PC-9 (cell line): ENCODE data around the gene AHRR. TPM values are rescaled to one million over a fixed set of nuclear protein-coding genes. Genes with fewer than 3 reads are reported as not detected.
"Not testable (repeated sequence)": the region's sequence is repeated elsewhere in the genome, so short reads cannot be mapped to it uniquely, and the experiment has no call there.

Experiments
- BruUV-seq: library from RNA; stranded (reverse); fragments of 400-500 nt; replicated peaks from 2 replicates; lab custom pipeline; 2021; lab: Mats Ljungman, UMichigan
- CTCF ChIA-PET: fragments of 300-600 bp; sonication (Branson Sonifier 250); formaldehyde crosslinking; loops from one replicate; lab custom pipeline; 2022; ENCODE audit warnings: antibody characterized with exemption; lab: Charles Lee
- POLR2A ChIA-PET: fragments of 300-600 bp; sonication (Branson Sonifier 250); formaldehyde crosslinking; loops from one replicate; lab custom pipeline; 2022; ENCODE audit warnings: antibody characterized with exemption; ENCODE audit not compliant: unreplicated experiment; lab: Charles Lee
- DNase-seq, 2 experiments: peaks; one replicate each; pipeline versions ENCODE4 v3.0.0 to v3.0.0-alpha.2; 2015 to 2022; ENCODE audit warnings: mixed read lengths in 1 of 2
- H2AFZ ChIP-seq: fragments of 200-600 bp; sonication (generic); 2 replicates; pipeline ENCODE4 v1.8.1; 2017; ENCODE audit warnings: antibody characterized with exemption
- H3F3A ChIP-seq: fragments of 200-600 bp; sonication (generic); 2 replicates; pipeline ENCODE4 v1.8.1; 2017; ENCODE audit warnings: antibody characterized with exemption, mild to moderate bottlenecking, low read depth; ENCODE audit not compliant: insufficient read depth
- H3K27ac ChIP-seq: fragments of 200-600 bp; sonication (generic); 2 replicates; pipeline ENCODE4 v1.6.1; 2016; ENCODE audit warnings: mixed run types
- H3K27me3 ChIP-seq: fragments of 200-600 bp; sonication (generic); 2 replicates; pipeline ENCODE4 v1.6.1; 2016; ENCODE audit warnings: low read depth, mixed run types; ENCODE audit not compliant: insufficient read depth
- H3K36me3 ChIP-seq: fragments of 200-600 bp; sonication (generic); 2 replicates; pipeline ENCODE4 v1.6.1; 2016; ENCODE audit warnings: low read depth, mixed run types
- H3K4me1 ChIP-seq: fragments of 200-600 bp; sonication (generic); replicated peaks from 2 replicates; pipeline ENCODE4 v1.6.1; 2016; ENCODE audit warnings: mixed run types; ENCODE audit not compliant: insufficient read depth
- H3K4me2 ChIP-seq: fragments of 200-600 bp; sonication (generic); 2 replicates; pipeline ENCODE4 v1.6.1; 2017; ENCODE audit warnings: mixed run types
- H3K4me3 ChIP-seq: fragments of 200-600 bp; sonication (generic); 2 replicates; pipeline ENCODE4 v1.6.1; 2016; ENCODE audit warnings: mixed run types
- H3K79me2 ChIP-seq: fragments of 200-600 bp; sonication (generic); 2 replicates; pipeline ENCODE4 v1.6.1; 2017; ENCODE audit warnings: low read depth, mixed run types
- H3K9me2 ChIP-seq: fragments of 200-600 bp; sonication (generic); 2 replicates; pipeline ENCODE4 v1.8.1; 2017; ENCODE audit warnings: mild to moderate bottlenecking; ENCODE audit not compliant: insufficient read depth
- H3K9me3 ChIP-seq: fragments of 200-600 bp; sonication (generic); 2 replicates; pipeline ENCODE4 v1.8.1; 2016; ENCODE audit warnings: low read depth; ENCODE audit not compliant: insufficient read depth
- H4K20me1 ChIP-seq: fragments of 200-600 bp; sonication (generic); 2 replicates; pipeline ENCODE4 v1.8.1; 2017; ENCODE audit not compliant: insufficient read depth
- EZH2 ChIP-seq: fragments of 200-600 bp; sonication (generic); IDR thresholded peaks from 2 replicates; pipeline ENCODE4 v1.8.0; 2017; ENCODE audit warnings: antibody characterized with exemption, low read depth
- intact Hi-C: fragments of 100-400 bp; cut with micrococcal nuclease; formaldehyde crosslinking; loops from one replicate; pipeline ENCODE4 v1.10.0; 2022; ENCODE audit not compliant: unreplicated experiment
- total RNA-seq: library from RNA; stranded (reverse); gene quantifications from 2 replicates; pipeline ENCODE4 v1.2.3, GENCODE V29; 2021
- TF ChIP-seq, protein P1 (sequence below): fragments of 200-600 bp; sonication (generic); conservative IDR thresholded peaks from 2 replicates; pipeline ENCODE4 v1.6.1; 2017; ENCODE audit warnings: mixed run types, antibody characterized with exemption, mild to moderate bottlenecking, moderate library complexity

AHRR gene
- total RNA-seq, 1 experiment from 2014 or later = 7.2 TPM

DNA sequence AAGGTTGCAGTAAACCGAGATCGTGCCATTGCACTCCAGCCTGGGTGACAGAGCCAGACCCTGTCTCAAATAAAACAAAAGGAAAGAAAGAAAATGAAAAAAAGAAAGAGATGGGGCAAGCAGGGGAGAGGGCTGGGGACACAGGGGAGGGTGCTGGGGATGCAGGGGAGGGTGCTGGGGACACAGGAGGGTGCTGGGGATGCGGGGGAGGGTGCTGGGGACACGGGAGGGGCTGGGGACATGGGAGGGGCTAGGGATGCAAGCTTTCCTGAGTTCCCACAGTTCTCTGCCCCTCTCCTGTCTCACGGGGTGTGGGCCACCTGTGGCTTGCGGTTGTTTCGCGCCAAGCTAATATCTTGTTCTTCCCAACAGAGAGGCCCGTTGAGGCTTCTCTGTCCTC, 42.9 kb upstream of the AHRR start:
- Histone ChIP-seq H3K9me3 (no peaks in the 10 kb centered on the region), H3K27me3 (no peaks in the 10 kb centered on the region), H3K79me2 (peaks cover 97% of the 10 kb centered on the region), H4K20me1 (peaks cover 87% of the 10 kb centered on the region), H3K9me2 (no peaks in the 10 kb centered on the region), H3K27ac (no peak overlapping the region), H3K4me3 (no peak overlapping the region), H2AFZ (no peak overlapping the region), H3F3A (no peaks in the 10 kb centered on the region; the same call in 1 of the 2 replicates), H3K4me1 (peaks cover 4% of the 10 kb centered on the region; the same call in 1 of the 2 replicates), H3K4me2 (no peak overlapping the region), H3K36me3 (peaks cover 35% of the 10 kb centered on the region)
- intact Hi-C loops = no loop called here
- TF ChIP-seq, protein P1, sequence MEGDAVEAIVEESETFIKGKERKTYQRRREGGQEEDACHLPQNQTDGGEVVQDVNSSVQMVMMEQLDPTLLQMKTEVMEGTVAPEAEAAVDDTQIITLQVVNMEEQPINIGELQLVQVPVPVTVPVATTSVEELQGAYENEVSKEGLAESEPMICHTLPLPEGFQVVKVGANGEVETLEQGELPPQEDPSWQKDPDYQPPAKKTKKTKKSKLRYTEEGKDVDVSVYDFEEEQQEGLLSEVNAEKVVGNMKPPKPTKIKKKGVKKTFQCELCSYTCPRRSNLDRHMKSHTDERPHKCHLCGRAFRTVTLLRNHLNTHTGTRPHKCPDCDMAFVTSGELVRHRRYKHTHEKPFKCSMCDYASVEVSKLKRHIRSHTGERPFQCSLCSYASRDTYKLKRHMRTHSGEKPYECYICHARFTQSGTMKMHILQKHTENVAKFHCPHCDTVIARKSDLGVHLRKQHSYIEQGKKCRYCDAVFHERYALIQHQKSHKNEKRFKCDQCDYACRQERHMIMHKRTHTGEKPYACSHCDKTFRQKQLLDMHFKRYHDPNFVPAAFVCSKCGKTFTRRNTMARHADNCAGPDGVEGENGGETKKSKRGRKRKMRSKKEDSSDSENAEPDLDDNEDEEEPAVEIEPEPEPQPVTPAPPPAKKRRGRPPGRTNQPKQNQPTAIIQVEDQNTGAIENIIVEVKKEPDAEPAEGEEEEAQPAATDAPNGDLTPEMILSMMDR = no peak
- TF ChIP-seq EZH2 = no peak
- CTCF ChIA-PET = no interaction called here
- no peak for DNase-seq
- no TSS peak for BruUV-seq
- POLR2A ChIA-PET = interaction anchor here (0.7 kb wide), 2 partner anchors 15 to 38 kb away, joined by 5 to 10 read pairs; no protein-coding TSS in a partner anchor

DNA sequence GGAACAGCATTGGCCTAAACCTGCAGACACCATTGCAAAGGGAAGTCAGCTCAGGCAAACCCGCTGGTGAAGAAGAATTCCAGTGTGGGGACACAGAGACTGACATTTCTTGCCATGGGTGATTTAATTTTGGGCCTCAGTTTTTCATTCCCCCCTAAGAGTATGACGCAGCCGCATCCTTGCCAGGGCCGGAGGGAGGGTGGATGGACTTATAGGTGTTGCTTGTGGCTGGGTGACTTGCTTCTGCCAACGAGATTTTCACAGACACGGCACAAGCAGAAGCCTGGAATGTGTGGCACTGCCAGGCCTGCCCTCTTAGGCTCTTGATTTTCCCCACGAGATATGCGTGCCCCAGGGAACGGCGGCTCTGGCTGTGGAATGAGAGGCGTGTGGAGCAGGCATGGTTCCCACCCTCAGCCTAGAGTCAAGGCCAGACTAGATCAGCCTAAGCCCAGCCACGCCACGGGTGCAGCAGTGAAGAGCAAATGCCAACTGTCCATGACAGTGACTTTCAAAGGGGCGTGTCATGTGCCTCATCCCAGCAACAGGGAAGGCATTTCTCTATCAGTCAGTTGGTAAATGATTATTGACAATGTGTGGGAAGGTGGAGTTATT, 42.4 kb upstream of the AHRR start:
- Histone ChIP-seq H3K79me2 (peaks cover 97% of the 10 kb centered on the region), H3K36me3 (peaks cover 30% of the 10 kb centered on the region), H4K20me1 (peaks cover 88% of the 10 kb centered on the region)
- H3K9me3 ChIP-seq, POLR2A ChIA-PET, BruUV-seq, H3K4me3 ChIP-seq, intact Hi-C loops, CTCF ChIA-PET, H3K4me1 ChIP-seq, H3K27me3 ChIP-seq, DNase-seq, H3K9me2 ChIP-seq, H3F3A ChIP-seq, H3K27ac ChIP-seq, H3K4me2 ChIP-seq, H2AFZ ChIP-seq: not testable (repeated sequence)

DNA sequence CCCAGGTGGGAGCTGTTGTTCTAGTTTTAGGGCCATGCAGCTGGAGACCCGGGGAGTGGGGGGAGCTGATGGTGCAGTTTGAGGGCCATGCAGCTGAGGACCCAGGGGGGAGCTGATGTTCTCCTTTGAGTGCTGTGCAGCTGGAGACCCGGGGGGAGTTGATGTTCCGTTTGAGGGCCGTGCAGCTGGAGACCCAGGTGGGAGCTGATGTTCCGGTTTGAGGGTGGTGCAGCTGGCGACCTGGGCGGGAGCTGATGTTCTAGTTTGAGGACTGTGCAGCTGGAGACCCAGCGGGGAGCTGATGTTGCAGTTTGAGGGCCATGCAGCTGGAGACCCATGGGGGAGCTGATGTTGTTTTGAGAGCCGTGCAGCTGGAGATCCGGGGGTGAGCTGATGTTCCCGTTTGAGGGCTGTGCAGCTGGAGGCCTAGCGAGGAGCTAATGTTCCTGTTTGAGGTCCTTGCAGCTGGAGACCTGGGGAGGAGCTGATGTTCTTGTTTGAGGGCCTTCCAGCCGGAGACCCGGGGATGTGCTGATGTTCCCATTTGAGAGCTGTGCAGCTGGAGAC, 35.4 kb upstream of the AHRR start:
- Histone ChIP-seq H3K9me2 (no peaks in the 10 kb centered on the region), H3K4me1 (no peaks in the 10 kb centered on the region), H2AFZ (no peak overlapping the region), H3K27ac (no peak overlapping the region), H3K9me3 (no peaks in the 10 kb centered on the region), H3K27me3 (no peaks in the 10 kb centered on the region), H3K79me2 (peaks cover 93% of the 10 kb centered on the region), H3K4me2 (no peak overlapping the region), H4K20me1 (peaks cover 95% of the 10 kb centered on the region), H3K36me3 (peaks cover 7% of the 10 kb centered on the region), H3K4me3 (no peak overlapping the region), H3F3A (peaks cover 6% of the 10 kb centered on the region; the same call in 1 of the 2 replicates)
- CTCF ChIA-PET = no interaction called here
- POLR2A ChIA-PET = interaction anchor here (0.7 kb wide), 2 partner anchors 15 to 113 kb away, joined by 4 to 5 read pairs; partner anchors contain the start of gene PDCD6
- no peak for TF ChIP-seq EZH2
- TF ChIP-seq, protein P1 = no peak
- intact Hi-C loops = no loop called here
- no peak for DNase-seq
- no TSS peak for BruUV-seq

DNA sequence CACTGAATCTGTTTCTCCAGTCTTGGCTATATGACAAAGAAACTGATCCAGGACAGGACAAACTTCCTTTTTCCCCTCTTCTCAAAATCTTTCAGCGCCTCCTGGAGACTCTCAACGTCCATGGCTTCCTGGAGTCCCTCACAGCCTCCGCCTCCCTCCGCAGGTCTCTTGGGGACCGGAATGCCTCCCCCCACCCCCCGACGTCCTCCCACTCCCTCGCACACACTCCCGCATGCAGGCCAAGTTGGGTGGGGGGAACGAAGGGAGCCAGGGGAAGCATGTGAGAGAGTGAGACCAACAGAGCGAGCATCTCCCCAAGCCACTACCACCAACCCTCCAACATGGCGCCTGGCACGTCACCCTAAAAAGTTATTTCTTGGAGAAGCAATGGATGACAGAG, 31.3 kb upstream of the AHRR start:
- H3K4me2 ChIP-seq, DNase-seq, H3K9me2 ChIP-seq, H3F3A ChIP-seq, POLR2A ChIA-PET, H3K27ac ChIP-seq, H3K27me3 ChIP-seq, H3K4me3 ChIP-seq, H3K9me3 ChIP-seq, intact Hi-C loops, H2AFZ ChIP-seq, BruUV-seq, H3K4me1 ChIP-seq, CTCF ChIA-PET: not testable (repeated sequence)
- Histone ChIP-seq H3K79me2 (peaks cover 75% of the 10 kb centered on the region), H3K36me3 (peaks cover 10% of the 10 kb centered on the region; the same call in 1 of the 2 replicates), H4K20me1 (peaks cover 90% of the 10 kb centered on the region)

DNA sequence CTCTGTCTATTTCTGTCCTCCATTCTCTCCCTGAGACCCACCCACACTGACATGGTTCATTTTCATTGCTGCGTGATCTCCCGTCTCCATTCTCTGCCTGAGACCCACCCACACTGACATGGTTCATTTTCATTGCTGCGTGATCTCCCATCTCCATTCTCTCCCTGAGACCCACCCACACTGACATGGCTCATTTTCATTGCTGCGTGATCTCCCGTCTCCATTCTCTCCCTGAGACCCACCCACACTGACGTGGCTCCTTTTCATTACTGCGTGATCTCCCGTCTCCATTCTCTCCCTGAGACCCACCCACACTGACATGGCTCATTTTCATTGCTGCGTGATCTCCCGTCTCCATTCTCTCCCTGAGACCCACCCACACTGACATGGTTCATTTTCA, 30.2 kb upstream of the AHRR start:
- H3K4me2 ChIP-seq, H3K9me3 ChIP-seq, DNase-seq, H3K27me3 ChIP-seq, CTCF ChIA-PET, BruUV-seq, H3K4me1 ChIP-seq, H2AFZ ChIP-seq, H3K4me3 ChIP-seq, intact Hi-C loops, H3K27ac ChIP-seq, H3K9me2 ChIP-seq, H3F3A ChIP-seq: not testable (repeated sequence)
- Histone ChIP-seq H3K79me2 (peaks cover 64% of the 10 kb centered on the region), H4K20me1 (peaks cover 84% of the 10 kb centered on the region), H3K36me3 (peaks cover 10% of the 10 kb centered on the region; the same call in 1 of the 2 replicates)
- POLR2A ChIA-PET = interaction anchor here (0.6 kb wide), 1 partner anchor 134 kb away, joined by 4 read pairs; no protein-coding TSS in a partner anchor
